Measurements from ENCODE around the gene CCSER1. TPM values are rescaled to one million over a fixed set of nuclear protein-coding genes. Genes with fewer than 3 reads are reported as not detected.

Gene CCSER1
- polyA plus RNA-seq, 3 donors: 0.09 to 0.75 (median 0.13) TPM

GRCh38 chr4:90317785-90318184 is 190.6 kb downstream of the CCSER1 start:
- H2AFZ ChIP-seq (ENCODE audit: insufficient read depth, low read depth, low read length, poor library complexity, severe bottlenecking): no peak overlapping the region
- peaks cover 5% of the 10 kb centered on the region for H3K4me1 Mint-ChIP-seq
- WGBS (ENCODE audit: insufficient coverage): no CpG with 5 or more reads among the region's 2 CpGs
- no peak overlapping the region for H3K27ac ChIP-seq (ENCODE audit: low read depth in 1 of 2, low read length in 2 of 2)
- H3K4me1 ChIP-seq (ENCODE audit: control insufficient read depth in 1 of 2, insufficient read depth in 2 of 2, low read length in 2 of 2): no peaks in the 10 kb centered on the region
- TF ChIP-seq CTCF (IDR thresholded peaks at IDR 0.05): no peak
- H4K20me1 ChIP-seq (ENCODE audit: insufficient read depth, low read length): no peaks in the 10 kb centered on the region
- no peaks in the 10 kb centered on the region for H3K27me3 ChIP-seq (ENCODE audit: control insufficient read depth in 2 of 2, insufficient read depth in 2 of 2, low read length in 2 of 2)
- peaks cover 0 to 2% (median 0%) of the 10 kb centered on the region in 7 donors for H3K9me3 Mint-ChIP-seq
- no peak overlapping the region for H3K4me2 ChIP-seq (replicated peaks; ENCODE audit: extremely low read depth, low read length, poor library complexity, severe bottlenecking)
- no peaks in the 10 kb centered on the region for H3K36me3 Mint-ChIP-seq
- peaks cover 0 to 2% (median 0%) of the 10 kb centered on the region in 3 donors for H3K27me3 Mint-ChIP-seq (ENCODE audit: low read depth in 3 of 3)
- no peak for DNase-seq
- no peaks in the 10 kb centered on the region for H3K36me3 ChIP-seq (replicated peaks in 1 of 2; ENCODE audit: control insufficient read depth in 1 of 2, insufficient read depth in 2 of 2, low read length in 2 of 2)
- no peaks in the 10 kb centered on the region for H3K9me3 ChIP-seq (replicated peaks in 1 of 2; ENCODE audit: control insufficient read depth in 1 of 2, insufficient read depth in 1 of 2, low read length in 2 of 2)
- intact Hi-C loops (cut with micrococcal nuclease): no loop called here
- H3K9ac ChIP-seq (ENCODE audit: insufficient read depth, low read length, poor library complexity, severe bottlenecking): no peak overlapping the region
- no peak overlapping the region for H3K4me3 ChIP-seq (replicated peaks in 1 of 3; ENCODE audit: low read depth in 2 of 3, low read length in 3 of 3)
- H3K4me3 Mint-ChIP-seq: no peak overlapping the region
- H3K79me2 ChIP-seq (ENCODE audit: insufficient read depth, low read length): no peaks in the 10 kb centered on the region
- H3K27ac Mint-ChIP-seq: no peak overlapping the region

GRCh38 chr4:90318193-90318592 is 191.0 kb downstream of the CCSER1 start:
- H3K4me2 ChIP-seq (replicated peaks; ENCODE audit: extremely low read depth, low read length, poor library complexity, severe bottlenecking): no peak overlapping the region
- no peak overlapping the region for H3K9ac ChIP-seq (ENCODE audit: insufficient read depth, low read length, poor library complexity, severe bottlenecking)

More at GRCh38 chr4:90318193-90318592, 191.0 kb downstream of the CCSER1 start:
- Histone ChIP-seq H2AFZ (ENCODE audit: insufficient read depth, low read depth, low read length, poor library complexity, severe bottlenecking) (no peak overlapping the region), H3K27ac (ENCODE audit: low read depth in 1 of 2, low read length in 2 of 2) (no peak overlapping the region), H4K20me1 (ENCODE audit: insufficient read depth, low read length) (no peaks in the 10 kb centered on the region), H3K9me3 (replicated peaks in 1 of 2; ENCODE audit: control insufficient read depth in 1 of 2, insufficient read depth in 1 of 2, low read length in 2 of 2) (no peaks in the 10 kb centered on the region), H3K27me3 (ENCODE audit: control insufficient read depth in 2 of 2, insufficient read depth in 2 of 2, low read length in 2 of 2) (no peaks in the 10 kb centered on the region), H3K36me3 (replicated peaks in 1 of 2; ENCODE audit: control insufficient read depth in 1 of 2, insufficient read depth in 2 of 2, low read length in 2 of 2) (no peaks in the 10 kb centered on the region), H3K79me2 (ENCODE audit: insufficient read depth, low read length) (no peaks in the 10 kb centered on the region), H3K4me1 (ENCODE audit: control insufficient read depth in 1 of 2, insufficient read depth in 2 of 2, low read length in 2 of 2) (no peaks in the 10 kb centered on the region), H3K4me3 (replicated peaks in 1 of 3; ENCODE audit: low read depth in 2 of 3, low read length in 3 of 3) (no peak overlapping the region)
- no peak overlapping the region for H3K4me3 Mint-ChIP-seq
- TF ChIP-seq CTCF (IDR thresholded peaks at IDR 0.05): no peak
- no CpG with 5 or more reads among the region's 2 CpGs for WGBS (ENCODE audit: insufficient coverage)
- H3K36me3 Mint-ChIP-seq: no peaks in the 10 kb centered on the region
- H3K9me3 Mint-ChIP-seq: peaks cover 0 to 2% (median 0%) of the 10 kb centered on the region in 7 donors
- intact Hi-C loops (cut with micrococcal nuclease): no loop called here
- no peak for DNase-seq
- no peak overlapping the region for H3K27ac Mint-ChIP-seq
- peaks cover 5% of the 10 kb centered on the region for H3K4me1 Mint-ChIP-seq
- peaks cover 0 to 2% (median 0%) of the 10 kb centered on the region in 3 donors for H3K27me3 Mint-ChIP-seq (ENCODE audit: low read depth in 3 of 3)

Measured in CD14-positive monocyte (primary cell).